Skin of body (tissue), 2 donors: Measurements from ENCODE around the gene SLC38A10. TPM values are rescaled to one million over a fixed set of nuclear protein-coding genes. Genes with fewer than 3 reads are reported as not detected.

Source experiments
- DNase-seq: peaks from one replicate; lab custom pipeline; 2025; lab: John Stamatoyannopoulos, UW
- total RNA-seq: library from RNA; depleted of rRNA; stranded (reverse); fragments of >200 nt; gene quantifications from one replicate; pipeline ENCODE4 v1.2.3, GENCODE V29; 2014

Gene SLC38A10
- total RNA-seq, 1 donor from 2014 or later, result 29.2 TPM

DNA sequence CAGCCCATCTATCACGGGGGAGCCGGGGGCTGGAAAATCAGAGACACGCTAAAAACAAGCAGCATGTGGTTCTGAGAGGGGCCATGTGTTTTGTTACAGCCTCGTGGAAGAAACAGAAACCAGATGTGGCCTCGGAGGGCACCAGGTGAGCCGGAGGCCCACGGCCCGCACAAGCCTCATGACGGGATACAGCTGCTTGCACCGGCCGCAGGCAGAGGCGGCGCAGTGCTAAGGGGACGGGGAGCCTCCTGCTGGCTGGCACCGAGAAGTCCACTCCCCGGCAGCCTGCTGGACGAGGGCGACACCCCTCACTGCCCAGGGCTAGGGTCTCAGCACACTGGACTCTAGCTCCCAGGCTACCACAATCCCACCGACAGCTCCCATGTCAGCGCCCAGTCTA, 36.8 kb downstream of the SLC38A10 start:
- DNase-seq, result no peak

DNA sequence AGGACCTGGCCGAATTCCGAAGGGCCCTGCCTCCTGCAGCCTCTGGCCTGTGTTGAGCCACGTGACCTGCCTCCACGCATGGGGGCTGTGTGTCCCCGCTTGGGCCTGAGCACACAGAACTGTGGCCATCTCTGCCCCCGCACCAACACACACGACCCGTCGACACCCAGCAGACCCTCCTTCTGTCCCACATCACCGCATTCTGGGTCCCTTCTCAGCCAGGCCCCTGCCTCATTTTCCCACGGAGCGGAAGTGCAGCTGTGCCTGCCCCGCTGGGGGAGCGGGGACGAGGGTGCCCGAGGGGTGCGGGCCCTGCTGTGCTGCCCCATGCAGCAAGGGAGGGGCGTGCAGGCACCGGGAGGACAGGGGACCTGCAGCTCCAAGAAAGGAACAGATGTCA, 37.6 kb downstream of the SLC38A10 start:
- no peak for DNase-seq

DNA sequence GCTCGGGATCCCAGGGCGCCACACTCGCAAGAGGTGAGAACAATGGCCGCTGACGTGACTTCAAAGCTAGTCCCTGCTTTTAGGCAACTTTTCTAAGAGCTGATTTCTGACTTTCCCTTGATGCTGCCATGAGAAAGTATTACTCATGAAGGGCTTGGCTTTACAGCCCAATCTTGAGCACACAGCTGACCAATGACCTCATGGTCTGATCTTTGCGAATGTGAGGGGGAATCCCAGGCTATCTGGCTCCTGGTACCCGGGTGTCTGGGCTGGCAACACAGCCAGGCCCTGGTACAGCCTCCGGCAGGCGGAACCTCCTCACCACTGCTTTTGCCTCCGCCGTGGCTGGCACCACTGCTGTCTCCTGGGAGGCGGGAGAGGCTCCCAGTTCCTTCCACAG, 38.5 kb downstream of the SLC38A10 start:
- DNase-seq, result no peak

DNA sequence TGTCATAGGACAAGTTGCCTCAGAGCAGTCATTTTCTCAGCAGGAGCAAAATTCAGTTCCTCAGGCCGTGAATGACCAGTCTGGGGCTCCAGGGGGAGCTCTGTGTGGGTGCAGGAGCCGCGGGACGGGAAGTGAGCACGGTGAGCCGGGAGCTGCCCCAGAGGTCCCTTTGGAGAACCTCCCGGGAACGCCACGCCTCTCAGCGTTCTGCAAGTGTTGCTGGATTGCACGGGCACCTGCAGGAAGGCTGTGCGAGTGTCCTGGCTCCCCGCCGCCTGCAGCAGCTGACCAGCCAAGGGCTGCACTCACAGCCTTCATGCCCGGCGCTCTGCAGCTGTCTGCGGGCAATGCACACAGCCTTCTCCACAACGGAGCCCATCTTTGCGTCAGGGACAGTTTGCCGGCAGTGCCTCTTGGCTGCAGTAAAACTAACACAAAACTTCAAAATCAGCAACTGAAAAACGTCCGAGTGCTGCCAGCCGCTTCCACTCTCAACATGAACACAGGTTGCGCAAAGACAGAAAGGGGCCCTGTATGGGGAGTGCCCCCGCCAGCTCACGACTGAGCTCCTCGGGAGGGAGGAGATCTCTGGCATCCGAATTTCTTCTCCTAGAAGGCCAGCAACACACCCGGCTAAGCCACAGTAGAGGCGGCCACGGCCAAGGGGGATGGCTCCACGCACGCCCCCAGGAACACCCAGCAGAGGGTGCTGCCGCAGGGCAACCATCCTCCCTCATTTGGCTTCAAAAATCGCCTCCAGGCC, 40.0 kb downstream of the SLC38A10 start:
- peak; percentile 44 for DNase-seq

DNA sequence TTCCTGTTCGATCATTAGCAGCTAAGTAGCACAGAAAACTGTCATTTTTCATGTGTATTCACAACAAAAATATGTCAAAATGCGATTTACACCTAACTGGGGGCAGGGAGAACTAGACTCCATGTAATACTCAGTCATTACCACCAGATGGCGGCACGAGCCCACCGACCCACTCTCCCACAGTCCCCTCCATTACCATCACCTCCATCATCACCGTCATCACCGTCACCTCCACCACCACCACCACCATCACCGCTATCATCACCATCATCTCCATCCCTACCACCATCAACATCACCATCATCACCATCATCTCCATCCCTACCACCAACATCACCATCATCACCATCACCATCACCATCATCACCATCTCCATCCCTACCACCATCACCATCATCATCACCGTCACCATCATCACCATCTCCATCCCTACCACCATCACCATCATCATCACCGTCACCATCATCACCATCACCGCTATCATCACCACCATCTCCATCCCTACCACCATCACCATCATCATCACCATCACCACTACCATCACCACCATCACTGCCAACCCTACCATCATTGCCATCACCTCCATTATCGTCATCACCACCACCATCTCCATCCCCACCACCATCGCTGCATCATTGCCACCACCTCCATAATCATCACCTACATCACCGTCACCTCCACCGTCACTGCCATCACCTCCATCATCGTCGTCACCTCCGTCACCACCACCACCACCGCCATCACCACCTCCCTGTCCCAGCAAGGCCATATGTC, 41.6 kb downstream of the SLC38A10 start:
- DNase-seq, result peak; percentile 43

DNA sequence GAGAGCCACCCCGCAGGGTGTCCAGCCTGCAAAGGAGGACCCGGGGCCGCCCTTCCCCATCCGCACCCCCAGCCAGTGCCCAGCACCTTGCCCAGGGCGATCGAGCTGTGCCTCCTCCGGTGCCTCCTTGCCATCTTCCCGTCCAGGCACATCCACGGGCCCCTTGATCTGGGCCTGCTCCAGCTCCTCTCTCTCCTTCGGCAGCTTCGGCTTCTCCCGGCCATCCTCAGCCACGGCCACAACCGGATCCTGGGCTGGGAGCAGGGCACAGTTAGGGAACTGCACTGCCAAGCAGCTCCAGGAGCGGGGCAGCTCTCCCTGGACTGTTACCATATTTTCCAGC, 42.1 kb downstream of the SLC38A10 start:
- DNase-seq, result no peak

DNA sequence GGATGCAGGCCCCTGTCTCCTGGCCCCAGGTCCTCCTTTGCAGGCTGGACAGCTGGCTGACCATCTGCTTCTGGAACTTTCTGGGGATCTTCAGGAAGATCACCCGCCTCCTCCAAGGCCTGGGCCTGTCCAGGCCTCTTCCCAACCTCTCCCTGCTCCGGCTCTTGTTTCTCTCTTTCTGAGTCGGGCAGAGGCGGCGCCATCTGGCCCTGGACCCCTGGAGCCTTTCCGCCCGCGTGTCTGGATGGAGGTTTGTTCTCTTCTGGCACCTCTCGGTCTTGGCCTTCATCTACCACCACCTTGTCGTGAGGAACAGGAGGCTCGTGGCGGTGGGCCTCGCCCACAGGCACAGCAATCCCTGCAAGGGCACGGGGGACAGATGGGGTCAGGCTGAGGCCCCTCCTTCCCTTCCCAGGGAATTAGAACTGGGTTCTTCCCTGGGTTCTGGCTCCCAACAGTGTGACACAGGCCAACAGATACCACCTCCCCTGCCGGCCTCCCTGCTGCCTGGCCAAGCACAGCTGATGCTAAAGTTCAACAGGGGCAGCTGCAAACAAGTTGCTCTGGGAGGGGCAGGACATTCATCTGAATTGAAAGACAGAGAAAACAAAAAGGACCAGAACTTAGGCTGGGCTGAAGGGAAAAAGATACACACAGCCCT, 42.7 kb downstream of the SLC38A10 start:
- DNase-seq, result no peak

DNA sequence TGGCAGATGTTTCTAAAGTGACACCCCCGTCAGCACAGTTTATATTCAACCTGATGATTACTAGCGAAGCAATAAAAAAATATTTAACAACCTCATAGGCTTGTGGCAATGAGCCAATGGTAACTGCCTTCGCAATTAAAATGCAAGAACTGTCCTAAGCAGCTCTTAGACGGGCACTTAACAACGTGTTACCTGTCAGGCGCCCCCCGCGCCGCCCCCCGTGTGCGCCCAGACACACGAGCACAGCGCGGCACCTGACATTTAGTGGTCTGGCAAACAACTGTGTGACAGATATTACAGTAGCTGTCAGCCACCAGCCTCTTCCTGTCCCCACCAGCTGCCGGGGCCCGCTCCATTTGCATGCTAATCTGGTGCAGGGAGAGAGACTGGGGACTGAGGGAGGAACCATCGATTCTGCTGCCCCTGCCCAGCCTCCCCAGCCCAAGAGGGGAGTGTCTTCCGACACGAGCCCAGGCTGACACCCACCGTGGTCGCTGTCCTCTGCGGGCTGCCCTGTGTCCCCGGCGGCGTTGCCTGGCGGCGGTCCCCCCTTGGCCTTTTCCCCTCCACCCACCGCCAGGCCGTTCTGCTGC, 43.3 kb downstream of the SLC38A10 start:
- DNase-seq, result no peak

DNA sequence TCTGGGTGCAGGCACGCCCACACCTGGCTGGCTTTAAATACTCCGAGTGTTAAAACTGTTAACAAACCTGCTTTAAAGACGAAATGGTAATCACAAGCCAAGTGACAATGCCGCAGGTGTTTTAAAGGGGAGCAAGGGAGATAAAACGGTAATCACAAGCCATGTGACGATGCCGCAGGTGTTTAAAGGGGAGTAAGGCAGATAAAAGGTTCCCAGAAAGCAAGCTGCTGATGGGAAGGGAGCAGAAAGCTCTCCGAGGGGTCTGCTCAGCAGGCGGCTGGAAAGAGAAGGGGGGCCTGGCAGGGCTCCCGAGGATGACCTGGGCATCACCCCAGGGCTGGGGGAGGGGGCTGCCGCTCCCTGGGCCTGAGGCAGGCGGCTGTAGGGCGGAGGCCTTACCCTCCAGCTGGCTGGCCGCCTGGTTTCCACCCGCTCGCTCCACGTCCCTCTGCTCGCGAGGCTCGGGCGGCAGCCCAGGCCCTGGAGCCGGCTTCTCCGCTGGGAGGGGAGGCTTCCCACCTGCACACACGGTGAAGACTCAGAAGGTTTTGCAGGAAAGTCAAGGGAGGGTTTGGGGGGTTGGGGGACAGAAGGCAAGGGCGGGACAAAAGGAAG, 43.9 kb downstream of the SLC38A10 start:
- no peak for DNase-seq

DNA sequence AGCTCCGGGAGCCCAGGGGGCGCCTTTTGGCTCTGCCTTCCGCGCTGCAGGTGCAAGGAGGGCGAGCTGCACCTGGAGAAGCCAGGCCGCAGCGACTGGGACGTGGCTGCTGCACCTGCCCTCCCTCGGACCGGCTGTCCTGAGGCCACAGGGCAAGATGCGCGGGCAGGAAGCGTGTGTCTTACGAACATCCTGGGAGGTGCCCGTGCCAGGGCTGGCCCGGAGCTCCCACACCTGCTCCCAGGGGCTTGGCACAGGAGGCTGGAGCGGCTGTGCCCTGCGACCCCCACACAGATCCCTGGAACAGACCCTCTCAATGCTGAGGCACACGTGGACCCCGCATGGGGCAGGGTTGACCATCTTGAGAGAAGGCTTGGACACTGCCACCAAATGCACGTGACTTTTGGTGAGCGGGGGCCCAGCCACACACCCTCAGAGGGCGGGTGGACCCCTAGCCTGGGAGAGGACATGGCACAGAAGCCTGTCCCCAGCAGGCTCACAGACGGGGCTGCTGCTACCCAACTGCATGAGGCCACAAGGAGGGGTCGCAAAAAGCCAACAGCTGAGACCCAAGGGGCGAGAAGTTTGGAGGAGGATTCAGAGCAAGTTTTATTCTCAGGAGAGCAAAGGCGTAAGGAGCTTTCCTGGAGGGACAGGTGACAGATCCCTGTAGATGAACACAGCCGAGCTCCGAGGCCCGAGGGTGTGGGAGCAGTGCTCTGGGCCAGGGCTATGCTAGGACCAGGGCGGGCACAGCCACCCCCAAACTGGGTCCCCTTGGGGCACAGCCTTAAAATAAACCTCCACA, 44.6 kb downstream of the SLC38A10 start:
- no peak for DNase-seq

DNA sequence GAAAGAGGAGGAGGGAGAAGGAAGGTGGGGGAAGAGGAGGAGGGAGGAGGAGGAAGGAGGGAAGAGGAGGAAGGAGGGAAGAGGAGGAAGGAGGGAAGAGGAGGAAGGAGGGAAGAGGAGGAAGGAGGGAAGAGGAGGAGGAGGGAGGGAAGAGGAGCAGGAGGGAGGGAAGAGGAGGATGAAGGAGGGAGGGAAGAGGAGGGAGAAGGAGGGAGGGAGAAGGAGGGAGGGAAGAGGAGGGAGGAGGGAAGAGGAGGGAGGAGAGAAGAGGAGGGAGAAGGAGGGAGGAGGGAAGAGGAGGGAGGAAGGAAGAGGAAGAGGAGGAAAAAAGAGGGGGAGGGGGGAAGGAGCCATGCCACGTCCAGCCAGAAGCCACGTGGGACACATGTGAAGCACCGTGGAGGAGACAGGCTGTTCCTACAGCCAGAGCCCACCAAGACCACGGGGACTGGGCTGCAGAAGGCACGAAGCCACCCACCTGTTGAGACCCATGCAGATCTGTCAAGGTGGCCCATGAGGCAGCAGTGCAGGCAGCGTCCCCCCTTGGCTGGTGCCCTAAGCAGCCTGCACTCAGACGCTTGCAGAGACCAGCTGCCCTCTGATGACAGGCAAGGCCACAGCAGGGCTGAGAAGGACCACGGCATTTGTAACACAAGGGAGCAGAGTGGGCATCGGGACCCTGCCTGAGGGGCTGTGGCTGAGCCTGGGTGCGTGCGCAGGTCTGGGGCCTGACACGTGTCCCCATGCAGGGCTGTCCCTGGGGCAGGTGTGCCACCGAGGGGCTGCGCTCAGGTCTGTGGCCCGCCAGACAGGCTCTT, 45.7 kb downstream of the SLC38A10 start:
- DNase-seq, result no peak

DNA sequence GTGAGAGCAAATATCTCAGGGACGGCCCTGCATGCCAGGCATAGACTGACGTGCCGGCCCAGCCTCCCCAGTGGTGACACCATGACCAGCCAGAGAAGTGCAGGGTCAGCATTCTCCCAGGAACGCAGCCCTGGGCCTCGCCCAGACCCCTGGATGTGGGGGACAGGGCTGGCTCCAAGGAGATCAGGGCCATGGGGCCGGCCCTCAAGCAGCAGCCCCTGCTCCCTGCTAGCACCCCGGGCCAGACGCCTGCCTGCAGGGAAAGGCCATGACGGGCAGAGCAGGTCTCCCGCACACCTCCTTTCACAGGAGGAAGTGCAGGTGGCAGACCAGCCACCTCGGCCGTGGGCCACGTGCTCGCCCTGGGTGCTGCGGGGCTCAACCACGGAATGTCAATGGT, 46.5 kb downstream of the SLC38A10 start:
- no peak for DNase-seq

DNA sequence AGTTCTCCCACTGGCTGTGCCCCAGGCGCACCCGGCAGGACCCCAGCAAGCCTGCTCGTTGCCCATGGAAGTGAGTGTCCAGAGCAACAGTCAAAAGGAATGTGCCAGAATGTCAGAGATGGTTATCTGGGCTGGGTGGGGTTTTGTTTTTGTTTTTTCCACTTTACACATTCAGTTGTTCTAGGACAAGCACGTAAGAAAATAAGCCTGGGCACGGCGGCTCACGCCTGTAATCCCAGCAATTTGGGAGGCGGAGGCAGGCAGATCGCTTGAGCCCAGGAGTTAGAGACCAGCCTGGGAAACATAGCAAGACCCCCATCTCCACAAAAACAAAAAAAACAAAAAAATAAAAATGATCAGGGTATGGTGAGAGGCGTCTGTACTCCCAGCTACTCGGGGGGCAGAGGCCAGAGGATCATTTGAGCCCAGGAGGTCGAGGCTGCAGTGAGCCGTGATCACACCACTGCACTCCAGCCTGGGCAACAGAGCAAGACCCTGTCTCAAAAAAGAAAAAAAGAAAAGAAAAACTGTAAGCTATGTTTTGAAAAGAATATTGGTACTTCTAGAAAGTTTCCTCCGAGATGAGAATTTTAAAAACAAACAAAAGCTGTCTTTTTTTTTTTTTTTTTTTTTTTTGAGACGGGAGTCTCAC, 47.6 kb downstream of the SLC38A10 start:
- no peak for DNase-seq

DNA sequence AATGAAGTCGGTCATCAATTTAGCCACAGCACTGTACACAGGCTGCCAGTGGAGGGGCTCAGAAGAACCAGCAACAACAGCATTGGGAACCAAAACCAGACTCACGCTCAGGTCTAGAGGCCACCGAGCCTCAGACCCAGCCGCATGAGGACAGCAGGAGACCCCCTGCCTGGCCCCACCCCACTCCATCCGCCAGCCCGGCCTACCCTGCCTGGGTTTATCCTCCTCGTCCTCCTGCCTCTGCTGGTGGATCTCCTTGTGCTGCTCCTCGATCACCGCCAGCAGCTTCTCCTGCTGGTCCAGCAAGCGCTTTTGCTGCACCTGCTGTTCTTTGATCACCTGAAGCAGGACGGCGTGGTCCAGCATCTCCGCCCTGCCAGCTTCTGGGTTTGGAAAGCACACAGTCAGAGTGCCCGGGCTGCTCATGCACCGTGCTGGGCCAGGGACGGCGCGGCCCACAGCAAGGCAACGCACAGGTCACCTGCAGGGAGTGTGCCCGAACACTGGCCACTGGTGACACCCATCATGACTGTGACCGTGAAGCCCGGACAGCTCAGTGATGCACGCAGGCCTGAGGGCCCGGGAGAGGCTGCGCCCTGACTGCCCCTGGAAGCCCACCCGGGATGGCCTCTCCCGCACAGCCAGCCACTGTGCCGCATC, 48.3 kb downstream of the SLC38A10 start:
- no peak for DNase-seq

DNA sequence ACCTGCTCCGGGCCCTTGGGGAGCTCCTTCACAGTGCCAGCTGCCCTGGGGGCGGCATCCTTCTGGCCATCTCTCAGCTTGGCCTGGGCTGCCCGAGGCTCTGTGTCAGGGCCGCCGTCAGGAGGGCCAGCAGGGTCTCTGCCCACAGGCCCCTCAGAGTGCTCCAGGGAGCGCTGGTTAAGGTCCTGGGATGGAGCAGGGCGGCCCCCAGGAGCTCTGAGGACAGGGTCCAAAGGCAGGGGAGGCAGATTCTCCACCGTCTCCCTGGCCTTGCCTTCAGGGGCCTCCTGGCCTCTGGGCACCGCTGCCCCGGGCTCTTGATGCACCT, 48.8 kb downstream of the SLC38A10 start:
- DNase-seq, result no peak

DNA sequence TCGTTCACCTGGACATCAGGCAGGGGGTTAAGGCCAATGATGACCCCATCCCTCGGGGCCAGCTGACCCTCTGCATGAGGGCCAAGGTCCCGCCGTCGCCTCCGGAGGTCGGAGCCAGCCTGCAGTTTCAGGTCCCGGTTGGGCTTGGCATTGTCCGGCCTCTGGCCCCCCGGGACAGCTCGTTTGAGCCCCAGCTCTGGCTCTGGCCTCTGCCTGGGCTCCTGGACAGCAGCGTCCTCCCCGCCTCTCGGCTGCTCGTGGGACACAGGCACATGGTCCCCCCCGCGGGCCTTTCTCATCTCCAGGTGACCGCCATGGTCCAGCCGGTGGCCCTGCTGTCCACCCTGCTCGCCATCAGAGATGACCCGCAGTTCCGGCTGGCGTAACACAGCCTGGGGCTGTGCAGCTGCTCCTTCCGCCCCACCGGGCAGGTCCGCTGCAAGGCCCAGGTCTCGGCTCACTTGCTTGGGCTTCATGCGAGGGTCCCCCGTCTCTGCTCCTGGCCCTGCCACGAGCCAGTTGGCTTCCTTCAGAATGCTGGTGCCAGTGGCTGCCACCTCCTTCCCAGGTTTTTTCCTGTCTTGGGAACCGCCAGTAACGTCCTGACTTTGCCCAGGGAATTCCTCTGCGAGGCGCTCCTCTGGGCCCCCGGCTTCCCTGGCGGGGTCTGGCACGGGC, 49.3 kb downstream of the SLC38A10 start:
- no peak for DNase-seq

DNA sequence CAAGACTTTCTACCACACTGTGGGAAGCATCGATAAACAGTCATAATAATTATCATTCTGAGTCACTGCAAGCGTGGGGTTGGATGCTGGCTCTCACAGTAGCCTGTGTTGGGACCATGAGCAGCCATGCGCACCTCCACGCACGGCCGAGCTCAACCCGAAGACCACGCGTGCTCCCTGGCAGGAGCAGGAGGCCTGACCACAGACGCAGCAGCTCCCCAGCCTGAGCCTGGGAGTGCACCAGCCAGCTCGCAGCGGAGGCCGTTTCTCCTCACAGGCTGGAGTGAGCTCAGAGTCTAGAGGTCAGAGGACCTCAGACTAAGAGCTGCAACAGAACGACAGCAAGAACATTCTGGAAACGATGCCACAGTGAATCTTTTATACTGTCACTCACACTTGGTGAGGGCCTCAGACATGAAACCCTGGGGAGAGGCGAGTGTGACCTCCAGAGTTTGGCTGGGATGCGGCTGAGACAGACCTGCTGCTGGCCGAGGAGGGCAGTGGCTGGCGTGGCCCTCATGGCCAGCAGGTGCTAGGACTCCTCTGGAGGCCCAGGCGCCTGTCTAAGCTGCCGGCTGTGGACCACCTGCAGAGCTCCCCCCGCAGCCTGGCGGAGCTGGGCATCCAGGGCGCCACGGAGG, 50.0 kb downstream of the SLC38A10 start:
- no peak for DNase-seq
